ENCODE results near the gene MLF2.

The MLF2 gene

GRCh38 chr12:6700646-6701051, 52.3 kb downstream of the MLF2 start, which contains the start of gene PIANP:
Gene PIANP, minus strand, starts transcription at chr12:6700815. Its CDS starts 2,754 bp downstream, at chr12:6698061.
- peak; percentile 3 for ATAC-seq
- H3K4me1 Mint-ChIP-seq = peaks cover 46% of the 10 kb centered on the region
- peaks cover 3% of the 10 kb centered on the region for H3K9me3 Mint-ChIP-seq
- peak within 1 kb of the TSS; percentile 62 for H3K27ac Mint-ChIP-seq
- peaks cover 6% of the 10 kb centered on the region for H3K36me3 Mint-ChIP-seq
- H3K4me3 Mint-ChIP-seq = peak within 1 kb of the TSS; percentile 73
- H3K27me3 Mint-ChIP-seq = peaks cover 63% of the 10 kb centered on the region

GRCh38 chr12:6699989-6700645, 52.8 kb downstream of the MLF2 start:
- Mint-ChIP-seq H3K9me3 (peaks cover 3% of the 10 kb centered on the region), H3K4me3 (peak overlapping the region; percentile 73), H3K27ac (peak overlapping the region; percentile 62), H3K4me1 (peaks cover 52% of the 10 kb centered on the region), H3K36me3 (peaks cover 6% of the 10 kb centered on the region), H3K27me3 (peaks cover 58% of the 10 kb centered on the region)
- ATAC-seq = no peak

- Mint-ChIP-seq H3K27me3 (peaks cover 51% of the 10 kb centered on the region), H3K27ac (peak overlapping the region; percentile 62), H3K36me3 (peaks cover 6% of the 10 kb centered on the region)
These were observed 53.5 kb downstream of the MLF2 start for GRCh38 chr12:6699259-6699988.

GRCh38 chr12:6698352-6699046, 54.4 kb downstream of the MLF2 start:
- H3K4me1 Mint-ChIP-seq = peaks cover 68% of the 10 kb centered on the region
- peaks cover 3% of the 10 kb centered on the region for H3K9me3 Mint-ChIP-seq
- peaks cover 42% of the 10 kb centered on the region for H3K27me3 Mint-ChIP-seq
- H3K4me3 Mint-ChIP-seq = no peak overlapping the region
- H3K36me3 Mint-ChIP-seq = peaks cover 6% of the 10 kb centered on the region
- peak overlapping the region; percentile 62 for H3K27ac Mint-ChIP-seq
- ATAC-seq = no peak

More at GRCh38 chr12:6699259-6699988, 53.5 kb downstream of the MLF2 start:
- peaks cover 3% of the 10 kb centered on the region for H3K9me3 Mint-ChIP-seq
- ATAC-seq = no peak
- H3K4me3 Mint-ChIP-seq = peak overlapping the region; percentile 73
- peaks cover 59% of the 10 kb centered on the region for H3K4me1 Mint-ChIP-seq
